GM21825 (cell line): ENCODE measurements around the gene VTN.
A peak's percentile ranks its signal among the peaks of the same experiment; 100 is the strongest.

Experiments
- ATAC-seq: cut with Tn5 transposase; IDR thresholded peaks from one replicate; pipeline ENCODE4 v1.9.1; 2021; ENCODE audit warnings: mild to moderate bottlenecking, moderate library complexity; ENCODE audit not compliant: unreplicated experiment

Gene VTN

DNA sequence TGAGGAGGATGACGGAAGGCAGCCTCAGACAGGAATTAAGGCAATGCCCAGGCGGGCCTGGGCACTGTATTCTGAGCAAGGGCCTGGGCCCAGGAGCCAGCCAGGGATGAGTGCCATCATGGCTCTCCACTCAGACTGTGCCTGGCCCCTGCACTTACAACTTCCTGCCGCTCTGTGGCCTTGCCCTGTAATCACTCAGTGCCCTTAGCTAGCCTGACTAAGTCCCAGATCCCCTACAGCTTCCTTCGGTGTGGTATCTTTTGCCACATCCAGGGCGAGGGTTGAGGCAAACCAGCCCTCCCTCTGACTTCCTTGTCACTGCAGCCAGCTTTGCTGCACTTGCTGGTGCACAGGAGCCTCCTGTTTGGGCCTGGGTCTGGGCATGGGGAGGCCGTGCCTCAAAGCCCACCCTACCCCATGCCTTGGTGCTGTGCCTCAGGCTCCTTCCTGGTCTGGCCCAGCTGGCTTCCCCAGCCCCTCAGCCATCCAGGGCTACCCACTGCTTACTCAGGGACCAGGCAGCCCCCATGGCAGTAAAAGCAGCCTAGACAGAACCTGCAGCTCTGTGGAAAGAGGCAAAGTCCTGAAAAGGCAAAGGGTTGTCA lies 26.6 kb upstream of the VTN start:
- no peak for ATAC-seq

GRCh38 chr17:28395968-28396367 lies 25.9 kb upstream of the VTN start:
- ATAC-seq, result no peak

DNA sequence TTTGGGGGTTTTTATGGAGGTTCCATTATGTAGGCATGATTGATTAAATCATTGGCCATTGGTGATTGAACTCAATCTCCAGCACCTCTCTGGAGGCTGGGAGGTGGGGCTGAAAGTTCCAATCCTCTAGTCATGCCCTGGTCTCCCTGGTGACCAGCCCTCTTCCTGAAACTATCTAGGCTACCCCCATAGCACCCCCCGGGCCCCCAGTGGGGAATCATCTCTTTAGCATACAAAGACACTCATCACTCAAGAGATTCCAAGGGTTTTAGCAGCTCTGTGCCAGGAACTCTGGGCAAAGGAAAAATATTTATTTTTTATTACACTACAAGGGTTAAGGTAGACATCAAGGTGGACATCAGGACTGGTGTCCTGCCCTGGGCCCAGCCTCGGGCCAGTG lies 25.3 kb upstream of the VTN start:
- ATAC-seq, result no peak

- no peak for ATAC-seq
These were observed 24.4 kb upstream of the VTN start for GRCh38 chr17:28394337-28395116.

DNA sequence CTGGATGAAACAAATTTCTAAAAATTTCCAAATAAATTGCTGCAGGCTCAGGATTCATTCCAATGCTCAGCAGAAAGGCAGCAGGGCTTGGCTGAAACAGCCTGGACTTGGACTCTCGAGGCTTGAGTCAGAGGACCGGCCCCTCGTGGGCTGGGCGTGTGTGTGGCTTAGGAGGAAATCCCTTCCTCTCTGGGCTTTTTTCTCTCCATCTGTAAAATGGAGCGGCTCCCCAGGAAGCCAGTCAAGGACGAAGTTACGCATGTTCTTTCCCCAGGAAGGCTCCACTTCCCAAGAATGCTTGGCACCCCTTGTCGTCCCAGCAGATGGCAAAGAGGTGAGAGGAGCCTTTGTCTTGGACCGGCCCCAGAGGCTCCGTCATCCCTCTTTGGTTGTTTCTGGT lies 22.4 kb upstream of the VTN start:
- ATAC-seq, result no peak

DNA sequence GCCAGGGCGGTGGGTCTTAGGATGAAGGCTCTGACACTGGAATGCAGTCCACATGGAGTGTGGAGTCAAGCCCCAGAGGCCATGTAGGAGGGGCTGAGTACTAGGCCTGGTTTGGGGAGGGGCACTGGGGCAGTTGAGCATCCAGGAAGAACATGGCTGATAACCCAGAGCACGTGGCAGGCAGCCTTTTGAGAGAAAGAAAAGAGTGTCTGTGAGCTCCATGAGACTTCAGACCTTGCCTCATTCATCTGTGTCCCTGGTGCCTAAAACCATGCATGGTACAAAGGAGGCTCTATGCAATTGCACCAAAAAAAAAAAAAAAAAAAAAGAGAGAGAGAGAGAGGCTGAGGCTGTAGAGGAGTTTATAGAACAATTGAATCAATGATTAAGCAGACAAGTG lies 21.3 kb upstream of the VTN start:
- ATAC-seq, result no peak

DNA sequence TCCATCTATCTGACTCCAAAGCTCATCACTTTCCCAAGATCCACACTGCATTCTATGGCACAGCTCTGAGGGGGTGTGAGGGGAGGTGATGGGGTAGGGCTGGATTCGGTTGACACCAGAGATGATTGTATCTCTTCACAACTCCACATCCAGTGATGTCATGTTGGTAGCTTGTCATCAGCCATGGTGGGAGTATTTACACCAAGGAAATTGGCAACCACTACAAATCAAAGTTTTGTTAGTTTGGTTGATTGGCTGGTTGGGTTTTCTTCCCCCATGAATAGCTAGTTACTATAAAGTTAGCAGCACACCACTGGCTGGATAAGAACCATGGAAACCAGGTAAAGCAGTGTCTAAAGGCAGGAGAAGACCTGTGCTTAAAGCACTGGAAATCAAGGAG lies 20.9 kb upstream of the VTN start:
- no peak for ATAC-seq

DNA sequence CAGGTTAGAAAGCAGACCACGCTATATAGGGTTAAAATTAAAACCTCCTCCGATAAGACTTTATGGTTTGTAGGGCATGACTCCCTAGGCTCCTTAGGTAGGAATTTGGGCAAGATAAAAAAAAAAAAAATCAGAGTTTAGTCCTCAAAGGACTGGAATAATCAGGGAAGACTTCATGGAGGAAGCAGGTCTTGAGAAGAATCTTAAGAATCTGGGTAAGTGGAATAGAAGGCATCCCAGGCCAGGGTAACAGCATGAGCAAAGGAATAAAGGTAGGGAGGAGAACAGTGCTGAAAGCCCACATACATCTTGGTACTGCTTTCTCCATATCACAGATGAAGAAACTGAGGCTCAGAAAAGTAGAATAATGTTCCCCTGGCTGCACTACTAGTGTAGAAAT lies 20.5 kb upstream of the VTN start:
- no peak for ATAC-seq

DNA sequence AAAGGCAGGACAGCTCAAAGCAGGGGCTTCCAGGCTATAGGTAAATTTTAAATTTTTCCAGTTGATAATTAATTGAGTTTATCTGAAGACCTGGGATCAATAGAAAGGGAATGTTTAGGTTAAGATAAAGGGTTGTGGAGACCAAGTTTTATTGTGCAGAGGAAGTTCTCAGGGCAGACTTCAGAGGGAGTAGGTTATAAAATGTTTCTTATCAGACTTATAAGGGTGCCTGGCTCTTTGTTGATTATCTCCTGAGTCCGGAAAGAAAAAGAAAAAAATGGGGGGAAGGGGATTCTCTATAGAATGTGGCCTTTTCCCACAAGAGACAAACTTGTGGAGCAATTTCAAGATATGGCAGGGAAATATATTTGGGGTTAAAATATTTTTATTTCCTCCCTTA lies 20.0 kb upstream of the VTN start:
- no peak for ATAC-seq

GRCh38 chr17:28388106-28388505 lies 18.0 kb upstream of the VTN start:
- no peak for ATAC-seq

- no peak for ATAC-seq
These were observed 16.3 kb upstream of the VTN start for GRCh38 chr17:28386391-28386790.

GRCh38 chr17:28385406-28385805 lies 15.3 kb upstream of the VTN start:
- ATAC-seq, result no peak

- no peak for ATAC-seq
These were observed 14.9 kb upstream of the VTN start for GRCh38 chr17:28385037-28385400.

DNA sequence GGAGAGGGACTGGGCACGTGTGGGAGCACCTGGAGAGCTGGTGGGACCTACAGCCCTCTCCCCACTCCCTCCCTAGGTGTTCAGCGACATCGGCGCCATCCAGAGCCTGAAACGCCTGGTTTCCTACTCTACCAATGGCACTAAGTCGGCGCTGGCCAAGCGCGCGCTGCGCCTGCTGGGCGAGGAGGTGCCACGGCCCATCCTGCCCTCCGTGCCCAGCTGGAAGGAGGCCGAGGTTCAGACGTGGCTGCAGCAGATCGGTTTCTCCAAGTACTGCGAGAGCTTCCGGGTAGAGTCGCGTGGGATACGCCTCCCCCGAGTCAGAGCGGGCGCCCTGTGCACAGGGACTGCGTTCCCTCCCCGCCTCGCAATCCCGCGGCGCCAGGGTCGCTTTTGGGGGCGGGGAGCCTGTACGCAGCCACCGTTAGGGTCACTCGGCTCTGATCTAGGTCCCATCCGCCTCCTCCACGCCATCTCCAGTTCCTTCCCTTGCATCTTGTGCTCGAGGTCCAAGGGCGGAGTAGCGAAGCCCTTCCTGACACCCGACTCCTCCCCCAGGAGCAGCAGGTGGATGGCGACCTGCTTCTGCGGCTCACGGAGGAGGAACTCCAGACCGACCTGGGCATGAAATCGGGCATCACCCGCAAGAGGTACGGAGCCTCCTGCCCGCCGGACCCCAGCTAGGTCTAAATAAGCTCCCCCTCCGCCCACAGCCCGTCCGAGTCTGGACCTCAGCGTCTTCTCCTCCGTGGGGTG lies 14.4 kb upstream of the VTN start:
- peak; percentile 88 for ATAC-seq

GRCh38 chr17:28381141-28381825 lies 11.2 kb upstream of the VTN start:
- no peak for ATAC-seq

DNA sequence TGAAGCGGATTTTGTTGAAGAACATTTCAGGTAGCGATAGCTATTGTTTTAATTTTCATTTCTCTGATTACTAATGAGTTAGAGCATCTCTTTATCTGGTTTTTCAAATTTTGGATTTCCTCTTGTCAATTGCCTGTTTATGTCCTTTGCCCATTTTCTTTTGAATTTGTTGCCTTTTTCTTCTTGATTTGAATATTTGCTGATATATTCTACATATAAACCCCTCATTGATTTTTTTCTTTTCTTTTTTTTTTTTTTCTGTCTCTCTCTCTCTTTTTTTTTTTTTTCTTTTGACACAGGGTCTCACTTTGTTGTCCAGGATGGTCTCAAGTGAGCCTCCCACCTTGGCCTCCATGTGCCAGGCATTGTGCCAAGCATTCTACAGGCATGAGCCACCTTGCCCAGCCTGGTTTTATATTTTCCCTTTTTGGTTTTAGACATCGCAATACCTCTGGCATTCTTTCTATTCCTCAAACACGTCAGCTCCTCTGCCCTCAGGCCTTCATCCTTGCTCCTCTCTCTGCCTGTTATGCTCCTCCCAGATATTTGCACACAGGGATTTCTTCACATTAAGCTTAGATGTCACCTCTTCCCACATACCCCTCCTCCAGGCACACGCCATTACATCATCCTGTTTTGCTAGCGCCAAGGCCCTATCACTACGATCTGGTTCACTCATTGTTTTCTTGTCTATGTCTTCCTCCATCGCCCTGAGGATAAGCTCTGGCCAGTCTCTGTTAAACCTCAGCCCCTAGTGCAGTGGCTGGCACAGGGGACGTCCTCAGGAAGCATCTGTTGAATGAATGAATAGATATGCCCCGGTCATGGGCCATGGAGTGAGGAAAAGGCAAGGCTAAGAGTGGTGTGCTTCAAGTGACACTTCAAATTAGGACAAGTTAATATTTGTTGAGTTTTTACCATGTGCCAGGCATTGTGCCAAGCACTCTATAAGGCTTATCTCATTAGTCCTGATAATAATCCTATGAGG lies 10.0 kb upstream of the VTN start:
- no peak for ATAC-seq

- ATAC-seq, result no peak
These were observed 2.8 kb upstream of the VTN start for GRCh38 chr17:28372945-28373274.

- ATAC-seq, result peak; percentile 21
These were observed 2.3 kb upstream of the VTN start for GRCh38 chr17:28372203-28372944.

DNA sequence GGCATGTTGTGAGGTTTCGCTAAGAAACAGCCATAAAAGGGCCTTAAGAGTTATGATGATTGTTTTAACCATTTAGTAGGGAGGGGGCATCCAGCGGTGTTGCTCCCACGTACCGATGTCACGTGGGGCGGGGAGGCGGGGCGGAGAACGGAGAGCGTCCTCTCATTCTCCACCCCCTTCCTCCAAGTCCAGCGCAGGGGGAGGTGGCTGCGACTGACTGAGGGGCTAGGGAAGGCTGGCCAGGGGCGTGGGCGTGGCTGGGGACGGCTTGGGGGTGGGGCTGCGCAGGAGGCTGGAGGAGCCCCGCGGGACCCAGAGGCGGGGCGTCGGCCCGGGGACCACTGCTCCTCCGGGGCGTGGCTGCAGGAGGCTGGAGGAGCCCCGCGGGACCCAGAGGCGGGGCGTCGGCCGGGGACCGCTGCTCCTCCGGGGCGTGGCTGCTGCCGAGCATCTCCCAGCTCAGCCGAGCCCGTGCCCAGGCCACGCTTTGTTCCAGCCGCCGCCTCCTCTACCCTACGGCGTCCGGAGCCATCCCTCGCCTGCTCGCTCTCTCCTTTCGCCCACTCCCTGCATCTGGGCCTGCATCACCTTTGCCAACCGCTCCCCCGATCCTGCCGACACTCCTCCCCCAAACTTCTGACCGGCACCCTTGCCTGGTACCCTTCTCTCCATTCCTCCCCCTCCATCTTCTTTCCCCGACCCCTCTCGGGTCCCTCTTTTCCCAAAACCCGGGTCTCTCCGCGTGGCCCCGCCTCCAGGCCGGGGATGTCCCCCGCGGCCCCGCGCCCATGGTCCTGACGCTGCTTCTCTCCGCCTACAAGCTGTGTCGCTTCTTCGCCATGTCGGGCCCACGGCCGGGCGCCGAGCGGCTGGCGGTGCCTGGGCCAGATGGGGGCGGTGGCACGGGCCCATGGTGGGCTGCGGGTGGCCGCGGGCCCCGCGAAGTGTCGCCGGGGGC lies 1.4 kb upstream of the VTN start, which contains the start of gene SARM1:
Gene SARM1 (plus strand): TSS at position 450 of the 958 bp plus-strand sequence. CDS start 339 bp downstream, at position 789.
- peak; percentile 63 for ATAC-seq
